Measurements from ENCODE around the gene NF1.
"Not testable (repeated sequence)": the region's sequence is repeated elsewhere in the genome, so short reads cannot be mapped to it uniquely, and the experiment has no call there.

DNA sequence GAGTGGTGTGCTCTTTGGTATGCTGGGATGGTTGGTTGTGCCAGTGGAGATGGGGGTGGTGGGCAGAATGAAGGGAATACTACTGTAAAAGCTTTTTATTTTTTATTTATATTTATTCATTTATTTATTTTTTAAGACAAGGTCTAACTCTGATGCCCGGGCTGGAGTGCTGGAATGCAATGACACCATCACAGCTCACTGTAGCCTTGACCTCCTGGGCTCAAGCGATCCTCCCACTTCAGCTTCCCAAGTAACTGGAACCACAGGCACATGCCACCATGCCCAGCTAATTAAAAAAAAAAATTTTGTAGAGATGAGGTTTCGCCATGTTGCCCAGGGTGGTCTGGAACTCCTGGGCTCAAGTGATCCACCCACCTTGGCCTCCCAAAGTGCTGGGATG lies 4.1 kb upstream of the NF1 start:
- TF ChIP-seq, protein P1, sequence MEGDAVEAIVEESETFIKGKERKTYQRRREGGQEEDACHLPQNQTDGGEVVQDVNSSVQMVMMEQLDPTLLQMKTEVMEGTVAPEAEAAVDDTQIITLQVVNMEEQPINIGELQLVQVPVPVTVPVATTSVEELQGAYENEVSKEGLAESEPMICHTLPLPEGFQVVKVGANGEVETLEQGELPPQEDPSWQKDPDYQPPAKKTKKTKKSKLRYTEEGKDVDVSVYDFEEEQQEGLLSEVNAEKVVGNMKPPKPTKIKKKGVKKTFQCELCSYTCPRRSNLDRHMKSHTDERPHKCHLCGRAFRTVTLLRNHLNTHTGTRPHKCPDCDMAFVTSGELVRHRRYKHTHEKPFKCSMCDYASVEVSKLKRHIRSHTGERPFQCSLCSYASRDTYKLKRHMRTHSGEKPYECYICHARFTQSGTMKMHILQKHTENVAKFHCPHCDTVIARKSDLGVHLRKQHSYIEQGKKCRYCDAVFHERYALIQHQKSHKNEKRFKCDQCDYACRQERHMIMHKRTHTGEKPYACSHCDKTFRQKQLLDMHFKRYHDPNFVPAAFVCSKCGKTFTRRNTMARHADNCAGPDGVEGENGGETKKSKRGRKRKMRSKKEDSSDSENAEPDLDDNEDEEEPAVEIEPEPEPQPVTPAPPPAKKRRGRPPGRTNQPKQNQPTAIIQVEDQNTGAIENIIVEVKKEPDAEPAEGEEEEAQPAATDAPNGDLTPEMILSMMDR (IDR thresholded peaks at IDR 0.05) = not testable (repeated sequence)
- not testable (repeated sequence) for TF ChIP-seq POLR2A (IDR thresholded peaks at IDR 0.05)
